ENCODE results near the gene COX14.
A peak's percentile ranks its signal among the peaks of the same experiment; 100 is the strongest.

The COX14 gene

DNA sequence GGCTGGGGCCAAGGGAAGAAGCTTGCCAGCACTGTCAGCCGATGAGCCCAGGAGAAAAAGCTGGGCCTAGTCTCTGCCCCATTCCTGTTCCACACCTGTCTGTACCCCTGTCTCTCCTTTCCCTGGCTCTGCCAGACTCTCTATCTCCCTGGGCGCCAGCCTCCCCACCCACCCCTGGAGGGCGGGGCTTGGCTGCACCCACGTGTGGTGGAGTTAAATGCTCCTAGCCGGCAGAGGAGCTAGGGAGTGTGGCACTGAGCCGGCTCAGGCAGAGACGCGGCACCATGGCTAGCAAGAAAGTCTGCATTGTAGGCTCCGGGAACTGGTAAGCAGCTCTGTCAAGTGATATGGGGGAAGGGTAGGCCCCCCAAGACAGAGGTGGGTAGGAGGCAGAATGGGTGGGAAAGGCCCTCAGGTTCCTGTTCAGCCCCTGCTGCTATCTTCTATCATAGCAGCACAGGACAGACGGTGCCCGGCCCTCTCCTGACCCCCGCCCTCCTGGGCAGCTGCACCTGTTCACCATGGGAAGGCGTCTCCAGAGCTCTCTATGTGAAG lies 8.2 kb upstream of the COX14 start, which contains the start of gene GPD1:
GPD1 (plus strand) TSS at position 242 of the 555 bp plus-strand sequence; CDS start at position 285, 43 bp downstream.
- H3K4me3 ChIP-seq (ENCODE audit: low read length): peak within 1 kb of the TSS; percentile 6
- no peaks in the 10 kb centered on the region for H3K9me3 ChIP-seq (ENCODE audit: control insufficient read depth, low read length)
- H3K4me1 ChIP-seq (ENCODE audit: control insufficient read depth, insufficient read depth, low read length): peaks cover 24% of the 10 kb centered on the region
- peak within 1 kb of the TSS; percentile 33 for H3K9ac ChIP-seq (ENCODE audit: low read length)
- H3K36me3 ChIP-seq (ENCODE audit: control insufficient read depth, insufficient read depth, low read length): no peaks in the 10 kb centered on the region
- H3K27me3 ChIP-seq (ENCODE audit: control insufficient read depth, insufficient read depth, low read length): no peaks in the 10 kb centered on the region

DNA sequence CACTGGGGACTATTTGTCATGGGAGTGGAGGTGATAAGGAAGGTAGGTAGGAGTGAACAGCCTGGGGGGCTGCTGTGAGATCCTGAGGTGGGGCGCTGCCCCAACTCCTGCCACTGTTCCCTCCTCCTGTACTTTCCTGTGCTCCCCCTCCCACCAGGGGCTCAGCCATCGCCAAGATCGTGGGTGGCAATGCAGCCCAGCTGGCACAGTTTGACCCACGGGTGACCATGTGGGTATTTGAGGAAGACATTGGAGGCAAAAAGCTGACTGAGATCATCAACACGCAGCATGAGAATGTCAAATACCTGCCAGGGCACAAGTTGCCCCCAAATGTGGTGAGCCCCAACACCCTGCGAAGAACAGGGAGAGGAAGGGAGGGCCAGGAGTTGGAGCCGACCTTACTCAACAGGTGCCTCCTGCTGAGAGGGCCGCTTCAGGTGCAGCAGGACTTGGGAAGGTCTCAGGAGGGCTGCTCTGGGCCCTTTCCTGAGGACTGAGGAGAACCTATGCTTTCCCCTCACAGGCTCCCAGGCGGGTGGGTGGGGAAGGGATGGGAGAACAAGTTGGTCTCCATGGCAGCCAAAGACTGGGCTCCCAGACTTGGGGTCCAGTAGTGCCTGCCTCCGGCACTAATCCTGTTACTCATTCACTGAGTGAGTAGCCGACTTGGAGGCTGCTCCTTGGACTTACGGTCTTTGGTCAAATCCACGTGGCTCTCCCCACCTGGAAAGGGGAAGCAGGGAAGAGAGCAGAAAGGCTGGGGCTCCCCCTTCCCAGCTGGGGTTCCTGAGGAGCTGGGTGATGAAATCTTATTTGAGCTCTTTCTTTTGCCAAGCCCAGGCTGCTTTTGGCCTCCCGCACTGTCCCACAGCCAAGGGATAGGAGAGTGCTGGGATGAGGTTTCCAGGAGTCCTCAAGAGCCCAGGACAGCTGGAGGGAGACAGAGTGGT lies 7.3 kb upstream of the COX14 start:
- Histone ChIP-seq H3K4me3 (ENCODE audit: low read length) (peak overlapping the region; percentile 6), H3K27me3 (ENCODE audit: control insufficient read depth, insufficient read depth, low read length) (no peaks in the 10 kb centered on the region), H3K36me3 (ENCODE audit: control insufficient read depth, insufficient read depth, low read length) (no peaks in the 10 kb centered on the region), H3K9ac (ENCODE audit: low read length) (peak overlapping the region; percentile 13), H3K9me3 (ENCODE audit: control insufficient read depth, low read length) (no peaks in the 10 kb centered on the region), H3K4me1 (ENCODE audit: control insufficient read depth, insufficient read depth, low read length) (peaks cover 32% of the 10 kb centered on the region)

- H3K36me3 ChIP-seq (ENCODE audit: control insufficient read depth, insufficient read depth, low read length): no peaks in the 10 kb centered on the region
- H3K27me3 ChIP-seq (ENCODE audit: control insufficient read depth, insufficient read depth, low read length): no peaks in the 10 kb centered on the region
- H3K9me3 ChIP-seq (ENCODE audit: control insufficient read depth, low read length): no peaks in the 10 kb centered on the region
- H3K9ac ChIP-seq (ENCODE audit: low read length): no peak overlapping the region
- H3K4me3 ChIP-seq (ENCODE audit: low read length): no peak overlapping the region
- peaks cover 45% of the 10 kb centered on the region for H3K4me1 ChIP-seq (ENCODE audit: control insufficient read depth, insufficient read depth, low read length)
Observed at GRCh38 chr12:50105913-50106450, 6.1 kb upstream of the COX14 start.

GRCh38 chr12:50106907-50107306 lies 5.1 kb upstream of the COX14 start:
- Histone ChIP-seq H3K4me3 (ENCODE audit: low read length) (no peak overlapping the region), H3K4me1 (ENCODE audit: control insufficient read depth, insufficient read depth, low read length) (peaks cover 50% of the 10 kb centered on the region)

GRCh38 chr12:50107416-50108268 lies 4.4 kb upstream of the COX14 start:
- Histone ChIP-seq H3K4me3 (ENCODE audit: low read length) (no peak overlapping the region), H3K9ac (ENCODE audit: low read length) (no peak overlapping the region)

More at GRCh38 chr12:50106907-50107306, 5.1 kb upstream of the COX14 start:
- H3K9ac ChIP-seq (ENCODE audit: low read length): no peak overlapping the region
- H3K9me3 ChIP-seq (ENCODE audit: control insufficient read depth, low read length): no peaks in the 10 kb centered on the region
- no peaks in the 10 kb centered on the region for H3K36me3 ChIP-seq (ENCODE audit: control insufficient read depth, insufficient read depth, low read length)
- no peaks in the 10 kb centered on the region for H3K27me3 ChIP-seq (ENCODE audit: control insufficient read depth, insufficient read depth, low read length)

GRCh38 chr12:50109319-50109718 lies 2.7 kb upstream of the COX14 start:
- Histone ChIP-seq H3K4me1 (ENCODE audit: control insufficient read depth, insufficient read depth, low read length) (peaks cover 38% of the 10 kb centered on the region), H3K4me3 (ENCODE audit: low read length) (no peak overlapping the region), H3K27me3 (ENCODE audit: control insufficient read depth, insufficient read depth, low read length) (no peaks in the 10 kb centered on the region), H3K9me3 (ENCODE audit: control insufficient read depth, low read length) (no peaks in the 10 kb centered on the region), H3K9ac (ENCODE audit: low read length) (peak overlapping the region; percentile 76), H3K36me3 (ENCODE audit: control insufficient read depth, insufficient read depth, low read length) (no peaks in the 10 kb centered on the region)

More at GRCh38 chr12:50107416-50108268, 4.4 kb upstream of the COX14 start:
- H3K4me1 ChIP-seq (ENCODE audit: control insufficient read depth, insufficient read depth, low read length): peaks cover 50% of the 10 kb centered on the region
- no peaks in the 10 kb centered on the region for H3K9me3 ChIP-seq (ENCODE audit: control insufficient read depth, low read length)
- H3K36me3 ChIP-seq (ENCODE audit: control insufficient read depth, insufficient read depth, low read length): no peaks in the 10 kb centered on the region
- no peaks in the 10 kb centered on the region for H3K27me3 ChIP-seq (ENCODE audit: control insufficient read depth, insufficient read depth, low read length)

DNA sequence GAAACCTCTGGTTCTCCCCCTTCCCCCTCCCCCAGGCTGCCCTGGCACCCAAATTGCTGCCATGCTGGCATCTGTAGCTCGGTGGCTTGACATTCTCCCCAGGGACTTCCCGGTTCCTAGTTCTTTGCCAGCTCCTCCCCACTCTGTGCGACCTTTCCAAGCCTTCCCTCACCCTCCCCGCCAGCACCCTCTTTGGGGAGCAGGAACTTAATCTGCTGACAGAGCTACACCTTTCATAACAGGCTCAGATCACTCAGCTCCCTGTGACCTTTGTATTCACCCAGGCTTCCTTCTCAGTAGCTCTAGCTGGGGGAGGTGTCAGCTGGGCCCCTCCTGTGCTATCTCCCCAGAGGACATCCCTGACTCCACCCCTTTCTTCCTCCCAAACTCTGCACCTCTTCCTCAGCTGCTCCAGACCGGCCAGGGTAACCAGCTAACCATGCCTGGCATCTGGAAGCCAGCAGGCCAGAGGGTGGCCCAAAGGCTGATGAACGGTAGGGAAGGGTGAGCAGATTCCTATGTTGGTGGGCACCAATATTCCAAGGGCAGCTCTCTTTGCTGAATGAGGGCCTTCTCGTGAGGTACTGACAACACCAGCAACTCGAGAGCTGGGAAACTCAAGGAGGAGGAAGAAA lies 1.8 kb upstream of the COX14 start:
- no peak overlapping the region for H3K4me3 ChIP-seq (ENCODE audit: low read length)
- H3K4me1 ChIP-seq (ENCODE audit: control insufficient read depth, insufficient read depth, low read length): peaks cover 34% of the 10 kb centered on the region
- no peaks in the 10 kb centered on the region for H3K36me3 ChIP-seq (ENCODE audit: control insufficient read depth, insufficient read depth, low read length)
- H3K27me3 ChIP-seq (ENCODE audit: control insufficient read depth, insufficient read depth, low read length): no peaks in the 10 kb centered on the region
- H3K9me3 ChIP-seq (ENCODE audit: control insufficient read depth, low read length): no peaks in the 10 kb centered on the region
- H3K9ac ChIP-seq (ENCODE audit: low read length): peak overlapping the region; percentile 76

DNA sequence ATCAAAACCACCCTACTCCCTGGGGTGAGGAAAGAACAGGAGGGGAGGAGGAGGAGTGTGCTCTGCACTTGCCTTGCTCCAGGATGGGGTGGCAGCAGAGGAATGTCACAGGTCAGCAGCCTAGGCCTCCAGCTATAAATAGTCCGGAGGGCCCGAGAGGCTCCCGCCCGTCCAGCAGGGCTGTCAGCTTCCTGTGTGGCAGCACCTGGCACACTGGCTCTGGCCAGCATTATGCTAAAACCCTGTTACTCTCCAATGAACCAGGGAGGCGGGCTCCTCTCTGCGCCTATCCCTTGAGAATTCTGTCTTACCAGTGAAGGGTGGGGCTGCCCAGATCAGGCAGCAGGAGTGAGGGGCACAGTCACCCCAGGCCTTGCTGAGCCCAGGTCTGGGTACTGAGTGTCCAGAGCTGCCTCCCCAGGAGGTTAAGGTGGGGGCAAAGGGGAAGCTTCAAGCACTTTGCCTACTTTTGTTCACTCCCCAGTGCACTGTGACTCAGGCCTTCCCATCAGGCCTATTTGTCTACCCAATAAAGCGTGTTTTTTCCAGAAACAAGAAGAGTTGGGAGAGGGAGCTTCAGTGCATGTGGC lies 1.2 kb upstream of the COX14 start:
- Histone ChIP-seq H3K4me1 (ENCODE audit: control insufficient read depth, insufficient read depth, low read length) (peaks cover 34% of the 10 kb centered on the region), H3K9me3 (ENCODE audit: control insufficient read depth, low read length) (no peaks in the 10 kb centered on the region), H3K27me3 (ENCODE audit: control insufficient read depth, insufficient read depth, low read length) (no peaks in the 10 kb centered on the region), H3K4me3 (ENCODE audit: low read length) (no peak overlapping the region), H3K36me3 (ENCODE audit: control insufficient read depth, insufficient read depth, low read length) (no peaks in the 10 kb centered on the region), H3K9ac (ENCODE audit: low read length) (peak overlapping the region; percentile 76)

- Histone ChIP-seq H3K36me3 (ENCODE audit: control insufficient read depth, insufficient read depth, low read length) (no peaks in the 10 kb centered on the region), H3K4me3 (ENCODE audit: low read length) (no peak overlapping the region), H3K4me1 (ENCODE audit: control insufficient read depth, insufficient read depth, low read length) (peaks cover 34% of the 10 kb centered on the region), H3K9me3 (ENCODE audit: control insufficient read depth, low read length) (no peaks in the 10 kb centered on the region), H3K9ac (ENCODE audit: low read length) (peak overlapping the region; percentile 76), H3K27me3 (ENCODE audit: control insufficient read depth, insufficient read depth, low read length) (no peaks in the 10 kb centered on the region)
Observed at GRCh38 chr12:50111395-50111692, 692 bp upstream of the COX14 start.

GRCh38 chr12:50112456-50113218 lies 601 bp downstream of the COX14 start:
- H3K9me3 ChIP-seq (ENCODE audit: control insufficient read depth, low read length): no peaks in the 10 kb centered on the region
- peak overlapping the region; percentile 80 for H3K4me3 ChIP-seq (ENCODE audit: low read length)
- H3K4me1 ChIP-seq (ENCODE audit: control insufficient read depth, insufficient read depth, low read length): peaks cover 34% of the 10 kb centered on the region
- H3K27me3 ChIP-seq (ENCODE audit: control insufficient read depth, insufficient read depth, low read length): no peaks in the 10 kb centered on the region
- peak overlapping the region; percentile 83 for H3K9ac ChIP-seq (ENCODE audit: low read length)
- H3K36me3 ChIP-seq (ENCODE audit: control insufficient read depth, insufficient read depth, low read length): no peaks in the 10 kb centered on the region
